PFSK-1 (cell line): Measurements from ENCODE around the gene DNAAF6.

Source experiments
- POLR2AphosphoS5 ChIP-seq: IDR thresholded peaks from 2 replicates; pipeline ENCODE4 v1.6.1; 2012; ENCODE audit warnings: low read depth, mild to moderate bottlenecking, control low read depth, low read length, moderate library complexity
- REST ChIP-seq, 2 experiments: IDR thresholded peaks; 2 replicates each; pipeline versions ENCODE4 v1.6.1 to v1.8.0; 2011 to 2012; ENCODE audit warnings: low read depth in 2 of 2, low read length in 2 of 2, control low read depth in 1 of 2, inconsistent platforms in 1 of 2, mild to moderate bottlenecking in 1 of 2, moderate library complexity in 1 of 2; ENCODE audit not compliant: insufficient read depth in 1 of 2

- TF ChIP-seq POLR2AphosphoS5 = no peak
- TF ChIP-seq REST (IDR thresholded peaks at IDR 0.05; ENCODE audit: insufficient read depth in 1 of 2, low read depth in 2 of 2, low read length in 2 of 2) = no peak
Observed at GRCh38 chrX:107197319-107197718, 9.1 kb upstream of the DNAAF6 start.
